ENCODE data around the gene MIB1.

MIB1 gene

DNA sequence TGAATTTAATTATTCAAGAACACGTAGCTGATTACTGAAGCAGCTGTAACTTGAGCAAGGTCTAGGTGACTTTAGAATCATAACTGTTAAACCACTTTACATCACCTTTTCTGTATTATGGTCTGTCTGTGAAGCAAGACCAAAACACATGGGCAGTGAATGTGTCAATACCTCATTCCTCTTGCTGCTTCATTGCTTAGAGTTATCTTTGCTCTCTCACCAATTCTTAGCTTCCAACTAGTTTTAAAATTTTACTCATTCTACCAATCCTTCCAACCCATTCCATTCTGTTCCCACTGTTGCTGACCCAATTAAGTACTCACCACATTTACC lies 80.2 kb downstream of the MIB1 start:
- DNase-seq = no peak

DNA sequence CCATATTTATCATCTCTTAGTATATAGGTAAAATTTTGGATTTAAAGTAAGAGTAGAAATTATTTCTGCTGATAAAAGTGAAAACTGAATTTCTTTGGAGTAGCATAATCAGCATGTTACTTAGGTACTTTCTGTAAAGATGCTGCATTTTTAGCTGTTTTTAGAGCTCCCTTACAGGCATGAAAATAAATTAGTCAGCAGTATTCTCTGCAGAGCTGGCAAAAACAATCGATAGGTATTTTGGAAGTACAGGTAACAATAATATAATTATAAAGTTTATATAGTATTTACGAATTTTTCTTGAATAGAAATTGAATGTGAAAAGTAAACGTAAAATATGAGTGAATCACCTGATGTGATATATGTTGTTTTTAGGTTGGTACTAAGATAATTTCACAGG lies 83.3 kb downstream of the MIB1 start:
- no peak for DNase-seq

GRCh38 chr18:21826196-21826595 lies 85.6 kb downstream of the MIB1 start:
- no peak for DNase-seq

GRCh38 chr18:21826641-21827302 lies 86.2 kb downstream of the MIB1 start:
- DNase-seq = no peak

- no peak for DNase-seq
These were observed 89.9 kb downstream of the MIB1 start for GRCh38 chr18:21830532-21830931.

DNA sequence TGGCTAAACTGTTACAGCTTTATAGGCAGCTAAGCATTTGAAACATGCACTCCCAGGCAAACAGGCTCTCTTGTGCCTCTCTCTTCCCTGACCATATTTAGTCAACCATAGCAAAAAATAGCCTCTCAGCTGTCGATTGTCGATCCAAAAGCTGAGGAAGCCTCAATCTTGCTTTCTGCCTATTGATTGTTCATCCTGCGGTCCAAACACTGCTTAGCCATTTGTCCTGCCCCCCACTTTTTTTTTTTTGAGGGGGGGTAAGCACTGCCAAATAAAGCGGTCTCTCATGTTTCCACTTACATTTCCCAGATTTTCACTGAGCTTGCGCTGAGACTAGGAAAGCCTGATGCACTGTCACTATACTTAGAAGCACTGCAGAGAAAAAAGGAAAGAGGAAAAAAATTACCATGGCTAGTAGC lies 90.8 kb downstream of the MIB1 start:
- DNase-seq = no peak

- no peak for DNase-seq
These were observed 93.2 kb downstream of the MIB1 start for GRCh38 chr18:21833604-21834298.

- no peak for DNase-seq
These were observed 93.7 kb downstream of the MIB1 start for GRCh38 chr18:21834299-21834660.

- DNase-seq = no peak
These were observed 101.0 kb downstream of the MIB1 start for GRCh38 chr18:21841570-21841969.

DNA sequence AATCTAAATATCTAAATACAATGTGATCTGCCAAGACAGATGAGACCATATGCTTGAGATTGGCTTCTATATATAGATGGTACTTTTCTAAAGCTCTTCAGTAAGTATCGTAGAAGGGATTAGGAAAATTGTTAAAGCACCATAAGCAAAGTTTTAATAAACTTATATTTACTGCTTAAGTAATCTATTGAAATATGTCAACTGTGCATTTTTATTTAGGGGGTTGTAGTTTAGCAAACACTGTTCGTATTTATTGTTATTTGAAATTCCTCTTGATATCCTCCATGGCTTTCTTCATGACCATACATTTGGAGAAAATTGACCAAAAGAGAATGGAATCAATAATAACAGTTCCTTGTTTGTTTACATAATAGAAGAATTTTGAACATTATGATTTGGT lies 102.7 kb downstream of the MIB1 start:
- DNase-seq = no peak

GRCh38 chr18:21851327-21851961 lies 110.9 kb downstream of the MIB1 start:
- DNase-seq = no peak

- no peak for DNase-seq
These were observed 112.4 kb downstream of the MIB1 start for GRCh38 chr18:21853016-21853415.

GRCh38 chr18:21853775-21854552 lies 113.4 kb downstream of the MIB1 start:
- no peak for DNase-seq

DNA sequence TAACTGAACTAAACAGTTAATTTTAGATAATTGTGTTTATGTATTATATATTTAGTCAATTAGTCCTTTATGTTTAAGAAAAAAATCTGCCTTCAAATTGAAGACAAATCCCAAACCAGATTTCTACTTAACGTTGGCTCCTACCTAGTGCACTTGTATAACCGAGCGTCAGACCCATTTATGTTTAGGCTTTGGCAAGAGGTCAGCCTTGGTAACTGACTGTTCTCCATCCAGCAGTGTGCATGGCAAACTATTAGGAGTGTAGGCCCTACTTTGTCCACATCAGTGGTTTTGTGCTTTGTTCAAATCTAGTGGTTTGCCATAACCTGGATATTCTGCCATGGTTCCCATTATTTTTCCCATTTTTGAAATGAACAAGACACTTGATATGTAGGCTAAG lies 114.8 kb downstream of the MIB1 start:
- DNase-seq = no peak

DNA sequence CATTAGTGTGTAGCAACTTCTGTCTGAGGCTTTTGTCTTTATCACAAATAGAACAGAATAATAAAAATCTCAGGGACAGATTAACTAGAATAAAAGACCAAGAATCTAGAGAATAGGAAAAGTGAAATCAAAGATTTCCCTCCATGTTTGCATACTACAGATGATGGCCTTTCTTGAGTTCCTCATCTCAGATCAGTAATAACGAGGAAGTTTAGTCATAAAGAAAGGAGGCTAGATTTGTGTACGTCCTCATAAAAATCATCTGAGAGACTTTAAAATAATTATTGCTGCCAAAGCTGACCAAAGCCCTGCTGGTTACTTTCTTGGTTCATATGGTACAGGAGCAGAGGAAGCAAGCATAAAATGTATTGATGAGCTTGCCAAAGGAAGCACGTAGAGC lies 117.3 kb downstream of the MIB1 start:
- no peak for DNase-seq

DNA sequence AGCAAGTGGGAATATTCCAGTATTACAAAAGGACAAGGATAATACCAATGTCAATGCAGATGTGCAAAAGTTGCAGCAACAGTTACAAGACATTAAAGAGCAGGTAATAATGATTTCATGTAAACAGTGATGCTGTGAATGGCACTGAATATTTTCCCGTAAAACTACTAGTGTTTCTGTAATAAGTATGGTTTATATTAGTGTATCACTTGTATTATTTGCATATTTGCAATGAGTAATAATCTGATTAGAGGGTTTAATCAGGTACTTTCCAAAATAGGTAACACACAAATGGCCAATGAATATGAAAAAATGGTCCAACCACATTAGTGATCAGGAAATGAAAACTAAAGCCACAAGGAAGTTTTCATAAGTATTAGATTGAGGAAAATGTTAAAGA lies 118.0 kb downstream of the MIB1 start:
- DNase-seq = no peak

- no peak for DNase-seq
These were observed 123.8 kb downstream of the MIB1 start for GRCh38 chr18:21864386-21864785.

- no peak for DNase-seq
These were observed 124.5 kb downstream of the MIB1 start for GRCh38 chr18:21865043-21865442.

- no peak for DNase-seq
These were observed 128.2 kb downstream of the MIB1 start for GRCh38 chr18:21868770-21869169.

- DNase-seq = no peak
These were observed 149.0 kb downstream of the MIB1 start for GRCh38 chr18:21889570-21889969.

- no peak for DNase-seq
These were observed 154.2 kb downstream of the MIB1 start for GRCh38 chr18:21894619-21895367.

- DNase-seq = no peak
These were observed 156.2 kb downstream of the MIB1 start for GRCh38 chr18:21896732-21897336.

- DNase-seq = no peak
These were observed 157.2 kb downstream of the MIB1 start for GRCh38 chr18:21897811-21898210.

All from activated CD4-positive, alpha-beta T cell treated with anti-CD3 and anti-CD28 coated beads, Interleukin-2, amount 50 U/mL, for 4 hours (primary cell).